Heart right ventricle (tissue), 16 donors: Measurements from ENCODE around the gene ARPC1B. TPM values are rescaled to one million over a fixed set of nuclear protein-coding genes. Genes with fewer than 3 reads are reported as not detected.
A peak's percentile ranks its signal among the peaks of the same experiment; 100 is the strongest.

Experiments used
- ATAC-seq, 8 donors: fragments of 200-7000 bp; cut with Tn5 transposase; one replicate each; pipeline ENCODE4 v1.9.1; 2020; ENCODE audit warnings: mild to moderate bottlenecking in 8 of 8, moderate library complexity in 8 of 8, moderate number of reproducible peaks in 1 of 8
- DNase-seq, 2 donors: peaks; one replicate each; pipeline ENCODE4 v3.0.0-alpha.2; 2020
- H3K27ac ChIP-seq, 10 donors: fragments of 200-600 bp; sonication (generic) in 2 of 10; one replicate each; pipeline versions ENCODE4 v1.5.0 to v1.8.0; 2020 to 2022; ENCODE audit warnings: mild to moderate bottlenecking in 3 of 10
- H3K27me3 ChIP-seq, 7 donors: fragments of 200-600 bp; one replicate each; pipeline ENCODE4 v1.8.0; 2021 to 2022; ENCODE audit warnings: mild to moderate bottlenecking in 2 of 7
- H3K36me3 ChIP-seq, 9 donors: fragments of 200-600 bp; sonication (generic) in 1 of 9; one replicate each; pipeline versions ENCODE4 v1.5.0 to v1.8.0; 2020 to 2022; ENCODE audit warnings: mild to moderate bottlenecking in 2 of 9
- H3K4me1 ChIP-seq, 9 donors: fragments of 200-600 bp; sonication (generic) in 1 of 9; one replicate each; pipeline versions ENCODE4 v1.5.0 to v1.8.0; 2020 to 2022; ENCODE audit warnings: mild to moderate bottlenecking in 4 of 9
- H3K4me3 ChIP-seq, 10 donors: fragments of 200-600 bp; sonication (generic) in 2 of 10; one replicate each; pipeline versions ENCODE4 v1.5.0 to v1.8.0; 2020 to 2022; ENCODE audit warnings: mild to moderate bottlenecking in 7 of 10, moderate library complexity in 2 of 10
- H3K9me3 ChIP-seq, 11 donors: fragments of 200-600 bp in 10 of 11; sonication (generic) in 2 of 11; one replicate each; pipeline versions ENCODE4 v1.5.0 to v1.8.0; 2013 to 2022; ENCODE audit warnings: mild to moderate bottlenecking in 2 of 11, control low read depth in 1 of 11, moderate library complexity in 1 of 11
- CTCF ChIP-seq, 9 donors: fragments of 200-600 bp; sonication (generic) in 2 of 9; IDR thresholded peaks; one replicate each; pipeline versions ENCODE4 v1.5.0 to v1.8.0; 2021 to 2022; ENCODE audit warnings: antibody characterized with exemption in 9 of 9, mild to moderate bottlenecking in 5 of 9, moderate library complexity in 1 of 9
- WGBS, 2 donors: extraction: QIAGEN DNeasy Blood & Tissue Kit; methylation state at CpG; one replicate each; pipeline ENCODE4 v1.1.7; 2013; ENCODE audit warnings: inconsistent platforms in 1 of 2; 5-methylcytosine and 5-hydroxymethylcytosine counted together
- intact Hi-C, 10 donors: fragments of 100-400 bp; cut with DNase I; formaldehyde crosslinking; loops; one replicate each; pipeline versions ENCODE4 v1.11.1 to v1.14.2; 2022
- polyA plus RNA-seq, 2 donors: library from polyadenylated mRNA; stranded (reverse); fragments of 200-250 nt; gene quantifications; one replicate each; pipeline ENCODE4 v1.2.3, GENCODE V29; 2013
- total RNA-seq, 10 donors: library from RNA; stranded (reverse); fragmentation: NEBNext Ultra II Directional in 3 of 10; extraction: Animal tissue kit (Norgen Biotek cat#: 25700) in 3 of 10; gene quantifications; one replicate each; pipeline versions ENCODE4 v1.2.1 to v1.2.4, GENCODE V29; 2021 to 2023
- donor health status: Arrhythmogenic right ventricular cardiomyopathy.
- donor health status: ischemic (EF 13 %, LVEDD 7.1; RV severe dilation, severe dysfunction).
- donor health status: healthy with polysubstance abuse.
- donor health status: DM: no; HTN: yes; CAD: no.
- donor health status: DM: no; HTN: no; CAD: no.
- donor health status: ischemic (EF 25% LVEDD 6.9; RV normal size, moderate dysfunction).
- donor health status: ischemic (EF 25% LVEDD 5.7; RV mildly dilated, moderate dysfunction).
- donor health status: healthy.
- donor health status: DM: yes; HTN: yes; CAD: no.
- donor health status: Ischemic cardiomyopathy.
- donor health status: ischemic (EF 35%, LVEDD 5.7; RV mildly dilated, moderate dysfunction).
- donor health status: nonischemic (EF 11% LVEDD 7.7; RV severe dilation, severe dysfunction).
- donor health status: DM: yes; HTN: yes; CAD: no.
- donor health status: PGD.
- donor health status: ischemic (EF 29% LVEDD 5.4; RV normal size, mild dysfunction).
- donor health status: nonischemic (EF 23%, LVEDD 6.1; RV moderate dilation, normal function).

Gene ARPC1B
- total and polyA plus RNA-seq, 12 donors, result 16.2 to 161 (median 23.5) TPM

- peaks cover 3 to 24% (median 21%) of the 10 kb centered on the region in 9 donors for H3K4me1 ChIP-seq
- peak overlapping the region; percentile 20 to 85 (median 60) for H3K4me3 ChIP-seq
- no peaks in the 10 kb centered on the region for H3K9me3 ChIP-seq
- peak; percentile 65 to 79 (median 72) for ATAC-seq
- WGBS, 2 donors, result 35 to 40% methylated on average over 30 of the region's 30 CpGs
- no peaks in the 10 kb centered on the region for H3K27me3 ChIP-seq
- peaks cover 0 to 99% (median 36%) of the 10 kb centered on the region in 9 donors for H3K36me3 ChIP-seq
- intact Hi-C loops, result loop anchor here in 1 of 10 donors (1.0 kb wide), 1 partner anchor 40 kb away; no protein-coding TSS in a partner anchor
- TF ChIP-seq CTCF (IDR thresholded peaks at IDR 0.05), result no peak
- peak overlapping the region; percentile 13 to 77 (median 73) for H3K27ac ChIP-seq
- DNase-seq, result peak; percentile 58 to 62
These were observed 19.0 kb downstream of the ARPC1B start for GRCh38 chr7:99393355-99394187.

GRCh38 chr7:99394188-99394502 is 19.6 kb downstream of the ARPC1B start:
- WGBS, 2 donors, result 89 to 95% methylated on average over 4 of the region's 4 CpGs
- H3K4me3 ChIP-seq, result no peak overlapping the region
- no peaks in the 10 kb centered on the region for H3K27me3 ChIP-seq
- H3K36me3 ChIP-seq, result peaks cover 0 to 99% (median 34%) of the 10 kb centered on the region in 9 donors
- DNase-seq (no peak), ATAC-seq (peak in 1 of 8 donors; percentile 5)
- peaks cover 3 to 24% (median 21%) of the 10 kb centered on the region in 9 donors for H3K4me1 ChIP-seq
- no peak for TF ChIP-seq CTCF (IDR thresholded peaks at IDR 0.05)
- no peaks in the 10 kb centered on the region for H3K9me3 ChIP-seq
- peak overlapping the region in 2 of 10 donors; percentile 71 to 77 for H3K27ac ChIP-seq
- intact Hi-C loops, result no loop called here

DNA sequence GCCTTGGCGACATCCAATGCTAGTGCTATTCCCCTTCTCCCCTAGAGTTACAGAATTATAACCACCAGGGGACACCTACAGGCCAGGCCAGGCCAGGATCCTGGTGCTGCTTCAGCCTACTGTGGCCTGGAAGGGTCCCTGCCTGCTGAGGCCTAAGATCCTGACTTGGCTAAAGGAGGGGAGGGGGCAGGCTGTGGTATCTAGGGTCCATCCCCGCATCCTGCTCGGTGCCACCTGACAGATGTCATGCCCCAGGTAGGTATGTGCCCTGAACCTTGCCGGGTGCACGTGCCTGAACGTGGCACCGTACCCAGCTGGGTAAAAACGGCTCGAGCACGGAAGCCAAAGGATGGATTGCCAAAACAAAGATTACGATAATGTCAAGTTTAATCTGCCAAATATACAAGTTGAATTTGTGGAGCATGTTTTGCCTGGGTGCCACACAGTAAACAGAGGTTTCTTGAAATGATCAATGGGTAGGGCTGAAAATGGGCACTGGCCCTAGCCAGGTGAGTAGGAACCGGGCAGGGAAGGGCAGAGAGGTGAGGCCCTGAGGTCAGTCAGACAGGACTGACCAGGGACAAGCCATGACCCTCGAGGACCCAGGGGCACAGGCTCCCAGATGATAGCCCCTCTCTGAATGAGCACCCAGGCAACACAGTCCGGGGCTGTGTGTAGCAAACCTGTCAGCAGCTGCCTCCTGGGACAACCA is 21.2 kb downstream of the ARPC1B start:
- DNase-seq (no peak), ATAC-seq (no peak)
- 71 to 82% methylated on average over 14 of the region's 14 CpGs for WGBS, 2 donors
- Histone ChIP-seq H3K4me3 (no peak overlapping the region), H3K27ac (peak overlapping the region in 2 of 10 donors; percentile 6 to 39), H3K4me1 (peaks cover 3 to 30% (median 22%) of the 10 kb centered on the region in 9 donors), H3K27me3 (no peaks in the 10 kb centered on the region), H3K36me3 (peaks cover 0 to 99% (median 28%) of the 10 kb centered on the region in 9 donors), H3K9me3 (no peaks in the 10 kb centered on the region)
- TF ChIP-seq CTCF (IDR thresholded peaks at IDR 0.05), result peak in 1 of 9 donors; percentile 6
- intact Hi-C loops, result no loop called here

GRCh38 chr7:99396418-99397296 is 22.1 kb downstream of the ARPC1B start:
- Histone ChIP-seq H3K27me3 (no peaks in the 10 kb centered on the region), H3K27ac (no peak overlapping the region), H3K4me1 (peaks cover 3 to 30% (median 21%) of the 10 kb centered on the region in 9 donors), H3K4me3 (no peak overlapping the region), H3K36me3 (peaks cover 0 to 99% (median 27%) of the 10 kb centered on the region in 9 donors), H3K9me3 (no peaks in the 10 kb centered on the region)
- DNase-seq (no peak), ATAC-seq (no peak)
- TF ChIP-seq CTCF (IDR thresholded peaks at IDR 0.05), result no peak
- WGBS, 2 donors, result 83 to 84% methylated on average over 21 of the region's 21 CpGs
- intact Hi-C loops, result no loop called here
